LoVo (cell line): ENCODE data around the gene HUWE1.
"Not testable (repeated sequence)": the region's sequence is repeated elsewhere in the genome, so short reads cannot be mapped to it uniquely, and the experiment has no call there.

Experiments
- DNase-seq: peaks from one replicate; pipeline ENCODE4 v3.0.0-alpha.2; 2016; ENCODE audit warnings: low spot score

HUWE1 gene

DNA sequence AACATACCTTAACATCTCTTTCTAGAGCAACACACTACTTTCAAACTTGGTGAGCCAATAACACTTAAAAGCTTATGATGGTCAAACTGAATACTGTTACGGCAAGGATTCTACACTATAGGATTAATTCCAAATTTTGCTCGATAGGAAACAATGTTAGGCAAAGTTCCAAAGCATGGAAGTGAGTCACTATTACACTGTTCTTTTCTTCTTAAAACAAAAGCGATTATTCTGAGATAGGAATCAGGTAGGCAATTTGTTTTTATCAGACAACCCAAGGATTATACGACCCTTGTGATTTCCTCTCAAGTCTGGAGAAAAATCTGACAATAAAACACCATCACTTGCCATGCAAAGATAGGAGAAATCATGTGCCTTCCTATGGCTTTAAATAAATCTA lies 81.5 kb downstream of the HUWE1 start:
- DNase-seq, result no peak

- DNase-seq, result no peak
Observed at GRCh38 chrX:53599781-53600396, 86.6 kb downstream of the HUWE1 start.

DNA sequence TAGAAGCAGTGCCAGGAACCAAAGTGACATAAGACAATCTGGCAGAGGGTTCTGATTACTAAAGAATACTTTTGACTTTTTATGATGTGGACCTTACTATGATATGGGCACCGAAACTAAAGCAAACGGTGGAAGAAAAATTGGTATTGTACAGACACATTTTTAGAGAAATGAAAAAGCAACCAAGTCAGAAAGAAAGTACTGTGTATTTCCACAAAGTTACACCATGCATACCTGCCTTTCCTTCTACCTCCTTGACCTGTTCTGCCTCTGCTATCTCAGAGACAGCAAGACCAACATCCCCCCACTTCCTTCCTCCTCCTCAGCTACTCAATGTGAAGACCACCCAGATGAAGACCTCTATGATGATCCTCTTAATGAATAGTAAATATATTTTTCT lies 88.3 kb downstream of the HUWE1 start:
- DNase-seq, result no peak

GRCh38 chrX:53595266-53595810 lies 91.2 kb downstream of the HUWE1 start:
- DNase-seq, result no peak

GRCh38 chrX:53594354-53594753 lies 92.2 kb downstream of the HUWE1 start:
- DNase-seq, result no peak

DNA sequence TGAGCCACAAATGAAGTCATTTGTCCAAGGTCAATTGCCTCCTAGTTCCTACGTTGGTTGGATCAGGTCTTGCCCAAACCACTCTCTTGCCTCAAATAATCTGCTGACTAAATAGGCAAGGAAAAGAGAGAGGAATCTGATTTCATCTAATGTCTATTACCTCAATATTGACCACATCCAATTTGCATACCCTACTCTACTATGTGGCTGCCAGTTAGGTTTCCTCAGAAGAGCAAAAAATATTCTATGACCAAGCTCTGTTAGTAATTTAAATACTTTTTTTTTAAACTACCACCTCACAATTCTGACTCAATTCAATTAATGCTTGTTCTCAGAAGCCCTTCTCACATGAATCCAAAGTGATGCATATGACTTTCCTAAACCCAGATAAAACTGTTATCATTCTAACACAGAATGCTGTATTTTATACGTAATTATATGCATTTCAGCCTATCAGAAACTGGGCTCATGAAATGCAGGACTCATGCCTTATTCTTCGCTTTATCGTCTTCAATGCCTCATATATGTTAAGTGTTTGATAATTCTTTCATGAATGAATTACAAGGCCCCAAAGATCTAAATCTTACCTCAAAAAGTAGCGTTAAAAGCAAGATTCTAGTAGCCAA lies 98.6 kb downstream of the HUWE1 start:
- no peak for DNase-seq

GRCh38 chrX:53584891-53585290 lies 101.6 kb downstream of the HUWE1 start:
- no peak for DNase-seq

GRCh38 chrX:53583571-53583970 lies 102.9 kb downstream of the HUWE1 start:
- DNase-seq, result no peak

- no peak for DNase-seq
Observed at GRCh38 chrX:53580742-53581504, 105.6 kb downstream of the HUWE1 start.

DNA sequence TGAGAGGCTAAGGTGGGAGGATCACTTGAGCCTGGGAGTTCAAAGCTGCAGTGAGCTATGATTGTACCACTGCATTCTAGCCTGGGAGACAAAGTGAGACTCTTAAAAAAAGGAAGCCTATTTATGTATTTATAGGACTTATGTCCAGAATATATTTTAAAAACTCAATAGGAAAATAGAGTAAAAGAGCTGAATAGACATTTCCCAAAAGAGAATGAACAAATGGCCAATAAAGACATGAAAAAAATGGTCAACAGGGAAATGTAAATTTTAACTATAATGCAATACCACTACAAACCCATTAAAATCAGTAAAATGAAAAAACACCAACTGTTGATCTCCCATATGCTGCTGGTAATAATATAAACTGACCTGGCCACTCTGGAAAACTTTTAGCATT lies 115.0 kb downstream of the HUWE1 start:
- DNase-seq, result no peak

- DNase-seq, result no peak
Observed at GRCh38 chrX:53563324-53563723, 123.2 kb downstream of the HUWE1 start.

DNA sequence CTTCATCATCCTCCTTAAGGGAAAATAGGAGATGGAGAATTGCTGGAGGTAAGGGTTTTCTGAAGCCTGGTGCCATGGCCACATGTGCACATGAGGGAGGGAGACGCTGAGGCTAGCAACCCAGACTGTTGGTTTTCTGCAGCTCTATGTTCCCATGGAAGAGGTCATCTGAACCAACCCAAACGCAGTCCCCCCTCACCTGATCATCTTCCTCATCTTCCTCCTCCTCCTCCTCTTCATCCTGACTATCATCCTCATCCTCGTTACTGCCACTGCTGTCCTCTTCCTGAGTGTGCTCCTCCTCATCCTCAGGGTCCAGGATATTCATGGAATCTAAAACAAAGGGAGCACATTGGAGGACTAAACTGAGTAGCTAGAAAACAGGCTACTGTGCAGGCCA lies 124.6 kb downstream of the HUWE1 start:
- no peak for DNase-seq

GRCh38 chrX:53558646-53559045 lies 127.9 kb downstream of the HUWE1 start:
- DNase-seq, result no peak

- no peak for DNase-seq
Observed at GRCh38 chrX:53556868-53557267, 129.7 kb downstream of the HUWE1 start.

DNA sequence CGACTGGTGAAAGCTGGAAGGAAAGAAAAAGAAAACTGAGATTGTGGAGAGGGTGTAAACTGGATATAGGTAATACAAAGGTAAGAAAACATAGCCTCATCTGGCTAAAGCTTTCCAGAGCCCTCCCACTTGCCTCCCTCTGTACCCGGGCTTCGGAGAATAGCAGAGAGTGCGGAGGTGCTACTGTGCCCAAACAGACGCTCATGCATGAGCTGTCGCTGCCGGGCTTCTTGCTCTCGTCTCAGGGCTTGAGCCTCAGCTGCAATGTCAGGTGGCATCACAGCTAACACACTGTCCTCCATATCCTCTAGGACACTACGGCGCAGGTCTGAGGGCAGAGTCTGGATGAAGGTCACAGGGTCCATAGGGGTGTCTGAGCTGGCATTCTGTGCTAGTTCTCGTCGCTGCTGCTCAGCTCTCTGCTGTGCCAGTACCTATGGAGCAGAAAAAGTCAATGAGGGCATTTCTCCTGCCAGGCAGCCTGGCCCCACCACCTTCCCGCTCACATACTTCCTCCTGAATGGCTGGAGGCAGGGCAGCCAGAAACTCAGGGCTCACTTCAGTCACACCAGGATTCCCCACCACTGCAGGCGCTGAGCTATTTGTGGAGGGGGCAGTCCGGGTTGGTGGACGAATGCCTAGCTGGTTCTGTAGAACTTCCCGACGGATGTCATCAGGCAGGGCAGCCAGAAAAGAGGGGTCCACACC lies 135.6 kb downstream of the HUWE1 start:
- DNase-seq, result no peak

GRCh38 chrX:53547668-53548067 lies 138.9 kb downstream of the HUWE1 start:
- no peak for DNase-seq

- DNase-seq, result no peak
Observed at GRCh38 chrX:53544936-53545335, 141.6 kb downstream of the HUWE1 start.

DNA sequence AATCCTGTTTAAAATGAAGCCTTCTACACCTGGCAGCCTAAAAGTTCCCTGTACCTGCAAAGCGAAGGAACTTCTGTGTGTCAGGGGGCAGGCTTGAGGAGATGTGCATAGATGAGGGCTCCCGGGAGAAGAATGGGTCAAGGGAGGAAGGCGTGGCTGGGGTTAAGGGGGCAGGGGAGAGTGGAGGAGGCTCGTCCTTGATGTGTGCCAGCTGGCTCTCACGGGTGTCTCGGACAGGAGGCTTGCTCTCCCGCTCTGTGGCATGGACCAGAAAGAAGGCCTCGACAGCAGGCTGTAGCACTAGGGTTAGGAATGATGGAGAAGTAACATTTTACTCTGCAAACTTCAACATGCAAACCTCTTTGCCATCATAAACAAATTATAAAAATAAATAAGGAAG lies 147.7 kb downstream of the HUWE1 start:
- DNase-seq, result no peak

GRCh38 chrX:53531255-53531966 lies 155.1 kb downstream of the HUWE1 start:
- DNase-seq, result not testable (repeated sequence)

GRCh38 chrX:53526999-53527398 lies 159.5 kb downstream of the HUWE1 start:
- no peak for DNase-seq

DNA sequence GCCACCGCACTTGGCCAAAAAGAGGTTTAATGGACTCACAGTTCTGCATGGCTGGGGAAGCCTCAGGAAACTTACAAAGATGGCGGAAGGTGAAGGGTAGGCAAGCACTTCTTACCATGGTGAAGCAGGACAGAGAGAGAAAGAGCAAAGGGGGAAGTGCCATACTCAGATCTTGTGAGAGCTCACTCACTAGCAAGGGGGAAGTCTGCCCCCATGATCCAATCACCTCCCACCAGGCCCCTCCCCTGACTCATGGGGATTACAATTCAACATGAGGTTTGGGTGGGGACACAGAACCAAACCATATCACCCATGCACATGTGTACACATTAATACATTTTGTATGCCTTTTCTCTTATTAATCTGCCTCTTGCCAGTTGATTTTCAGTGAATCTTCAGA lies 175.2 kb downstream of the HUWE1 start:
- no peak for DNase-seq

GRCh38 chrX:53504035-53504434 lies 182.5 kb downstream of the HUWE1 start:
- not testable (repeated sequence) for DNase-seq
